Measurements from ENCODE around the gene SUGCT.

The SUGCT gene

GRCh38 chr7:40795607-40796006, 660.8 kb downstream of the SUGCT start:
- DNase-seq = no peak

- DNase-seq = no peak
Measured at GRCh38 chr7:40796723-40797122, 661.9 kb downstream of the SUGCT start.

- no peak for DNase-seq
Measured at GRCh38 chr7:40798613-40799012, 663.8 kb downstream of the SUGCT start.

- peak; percentile 72 for DNase-seq
Measured at GRCh38 chr7:40799493-40800403, 664.9 kb downstream of the SUGCT start.

- no peak for DNase-seq
Measured at GRCh38 chr7:40800771-40801170, 666.0 kb downstream of the SUGCT start.

GRCh38 chr7:40802497-40802896, 667.7 kb downstream of the SUGCT start:
- DNase-seq = no peak

- peak; percentile 89 for DNase-seq
Measured at GRCh38 chr7:40804477-40805215, 669.8 kb downstream of the SUGCT start.

GRCh38 chr7:40805361-40805760, 670.6 kb downstream of the SUGCT start:
- peak; percentile 83 for DNase-seq

- peak; percentile 100 for DNase-seq
Measured at GRCh38 chr7:40808378-40808942, 673.7 kb downstream of the SUGCT start.

GRCh38 chr7:40810274-40810673, 675.5 kb downstream of the SUGCT start:
- peak; percentile 80 for DNase-seq

GRCh38 chr7:40811666-40812065, 676.9 kb downstream of the SUGCT start:
- DNase-seq = no peak

GRCh38 chr7:40815022-40815421, 680.2 kb downstream of the SUGCT start:
- no peak for DNase-seq

- peak; percentile 91 for DNase-seq
Measured at GRCh38 chr7:40815512-40815911, 680.7 kb downstream of the SUGCT start.

GRCh38 chr7:40822861-40823260, 688.1 kb downstream of the SUGCT start:
- peak; percentile 78 for DNase-seq

GRCh38 chr7:40824461-40824860, 689.7 kb downstream of the SUGCT start:
- no peak for DNase-seq

- DNase-seq = peak; percentile 89
Measured at GRCh38 chr7:40826411-40827221, 691.8 kb downstream of the SUGCT start.

GRCh38 chr7:40827222-40828085, 692.6 kb downstream of the SUGCT start:
- peak; percentile 91 for DNase-seq

GRCh38 chr7:40828686-40829600, 694.1 kb downstream of the SUGCT start:
- DNase-seq = no peak

- DNase-seq = no peak
Measured at GRCh38 chr7:40833191-40833887, 698.5 kb downstream of the SUGCT start.

- DNase-seq = peak; percentile 58
Measured at GRCh38 chr7:40833888-40834234, 699.1 kb downstream of the SUGCT start.
